GM19372 (cell line): Measurements from ENCODE around the gene SIVA1.

Experiments
- ATAC-seq: cut with Tn5 transposase; IDR thresholded peaks from one replicate; pipeline ENCODE4 v1.9.1; 2021; ENCODE audit warnings: mild to moderate bottlenecking, low read depth, moderate library complexity; ENCODE audit not compliant: unreplicated experiment

SIVA1 gene

DNA sequence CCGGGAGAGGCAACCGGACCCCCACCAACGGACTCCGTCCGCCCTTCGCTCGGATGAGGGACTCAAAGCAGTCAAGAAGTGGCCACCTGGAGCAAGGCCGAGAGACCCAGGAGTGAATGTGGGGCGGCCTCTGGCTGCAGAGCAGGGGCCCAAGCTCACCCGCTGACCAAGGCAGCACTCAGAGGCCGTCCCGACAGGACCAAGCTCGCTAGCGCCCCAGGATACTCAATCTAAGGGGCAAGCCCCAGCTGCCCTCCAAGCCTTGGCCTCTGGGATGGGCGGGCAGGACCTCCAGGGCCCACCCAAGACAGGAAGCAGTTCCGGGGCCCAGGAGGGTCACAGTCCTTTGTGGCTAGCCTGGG, 41.7 kb downstream of the SIVA1 start:
- ATAC-seq: no peak

DNA sequence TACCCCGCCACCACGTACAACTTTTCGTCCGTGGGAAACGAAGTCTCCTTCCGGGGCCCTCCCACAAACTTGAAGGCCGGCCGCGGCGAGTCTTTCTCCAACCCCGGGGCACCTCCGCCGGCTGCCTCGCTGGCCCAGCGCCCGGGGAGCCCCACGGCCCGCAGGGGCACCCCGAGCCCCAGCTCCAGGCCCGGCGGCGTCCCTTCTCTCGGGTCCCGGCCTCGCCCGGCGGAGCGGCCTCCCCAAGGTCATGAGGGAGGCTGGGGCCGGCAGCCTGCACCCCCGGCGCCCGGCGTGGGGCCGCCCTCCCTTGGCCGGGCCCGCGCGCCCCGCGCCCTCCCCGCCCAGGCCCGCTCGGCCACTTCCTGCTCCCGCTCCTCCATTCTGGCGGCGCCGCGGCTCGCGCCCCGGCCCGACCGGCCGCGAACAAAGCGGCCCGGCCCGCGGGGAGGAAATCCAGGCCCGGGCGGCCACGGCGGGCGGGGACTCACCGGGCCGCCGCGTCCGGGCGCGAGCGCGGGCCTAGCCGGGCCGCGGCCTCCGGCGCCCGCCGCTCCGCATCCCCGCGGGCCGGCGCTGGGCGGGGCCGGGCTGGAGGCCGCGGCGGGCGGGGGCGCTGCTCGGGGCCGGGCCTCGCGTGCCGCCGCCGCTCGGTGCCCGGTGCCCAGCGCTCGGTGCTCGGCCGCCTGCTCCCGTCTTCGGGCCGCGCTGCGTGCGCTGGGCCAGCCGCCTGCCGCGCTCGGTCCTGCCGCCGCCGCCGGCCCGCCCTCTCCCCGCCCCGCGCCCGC, 42.2 kb downstream of the SIVA1 start, which contains the start of gene AKT1:
AKT1 (minus strand) TSS at position 756 of the 788 bp plus-strand sequence. CDS start 3,105 bp downstream, outside the sequence.
- ATAC-seq: peak; percentile 43

DNA sequence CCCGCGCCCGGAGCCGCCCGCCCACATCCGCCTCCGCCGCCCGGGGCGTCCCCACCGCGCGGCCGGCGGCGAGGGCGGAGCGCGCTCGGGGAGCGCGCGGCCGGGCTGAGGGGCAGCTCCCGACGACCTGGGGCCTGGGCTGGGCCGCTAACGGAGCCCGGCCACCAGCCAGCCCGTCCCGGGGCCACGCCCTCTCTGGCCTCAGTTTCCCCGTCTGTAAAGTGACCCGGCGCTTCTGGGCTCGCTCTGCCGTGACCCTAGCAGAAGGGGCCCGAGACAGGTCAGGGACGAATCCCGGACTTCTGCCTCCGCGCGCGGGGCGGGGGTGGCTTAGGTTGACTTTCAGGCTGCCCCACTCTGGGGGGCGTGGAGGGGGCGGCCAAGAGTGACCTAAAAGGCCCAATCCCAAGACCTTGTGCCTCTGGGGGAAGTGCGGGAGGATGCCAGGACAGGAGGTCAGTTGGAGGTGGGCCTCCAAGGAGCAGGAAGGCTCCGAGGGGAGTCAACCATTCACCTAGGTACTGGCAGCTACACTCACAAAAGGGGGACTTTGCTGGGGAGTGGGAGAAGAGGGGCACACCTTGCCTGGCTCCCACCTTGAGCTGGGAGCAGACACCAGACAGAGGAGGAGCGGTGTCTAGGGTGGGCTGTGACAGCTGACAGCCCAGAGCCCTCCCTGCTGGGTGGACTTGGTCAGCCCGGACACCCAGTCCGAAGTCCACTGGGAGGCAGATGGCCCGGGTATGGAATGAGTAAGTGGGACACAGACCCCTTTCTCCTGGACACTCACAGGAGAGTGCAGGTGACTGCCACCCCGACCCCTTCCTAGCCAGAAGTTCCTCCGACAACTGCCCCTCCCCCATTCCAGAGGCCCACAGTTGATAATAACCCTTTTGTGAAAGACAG, 43.1 kb downstream of the SIVA1 start:
- ATAC-seq: peak; percentile 3

DNA sequence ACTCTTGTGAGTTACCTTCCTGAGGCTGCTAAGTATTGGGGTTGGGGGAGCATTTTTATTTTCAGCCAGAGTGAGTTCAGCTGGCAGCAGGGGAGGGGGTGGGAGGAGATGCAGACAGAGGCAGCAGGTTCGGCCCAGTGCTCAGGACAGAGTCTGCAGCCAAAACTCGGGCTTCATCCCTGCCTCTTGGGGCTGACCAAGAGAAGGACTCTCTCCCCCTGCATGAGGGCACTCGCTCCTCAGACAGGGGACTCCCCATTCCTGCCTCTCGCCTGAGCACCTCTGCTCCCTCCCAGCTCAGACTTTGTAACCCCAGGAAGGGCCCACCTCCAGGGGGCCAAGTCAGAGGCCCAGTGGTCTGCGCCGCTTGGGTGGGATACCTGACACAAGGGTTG, 43.7 kb downstream of the SIVA1 start:
- ATAC-seq: no peak

DNA sequence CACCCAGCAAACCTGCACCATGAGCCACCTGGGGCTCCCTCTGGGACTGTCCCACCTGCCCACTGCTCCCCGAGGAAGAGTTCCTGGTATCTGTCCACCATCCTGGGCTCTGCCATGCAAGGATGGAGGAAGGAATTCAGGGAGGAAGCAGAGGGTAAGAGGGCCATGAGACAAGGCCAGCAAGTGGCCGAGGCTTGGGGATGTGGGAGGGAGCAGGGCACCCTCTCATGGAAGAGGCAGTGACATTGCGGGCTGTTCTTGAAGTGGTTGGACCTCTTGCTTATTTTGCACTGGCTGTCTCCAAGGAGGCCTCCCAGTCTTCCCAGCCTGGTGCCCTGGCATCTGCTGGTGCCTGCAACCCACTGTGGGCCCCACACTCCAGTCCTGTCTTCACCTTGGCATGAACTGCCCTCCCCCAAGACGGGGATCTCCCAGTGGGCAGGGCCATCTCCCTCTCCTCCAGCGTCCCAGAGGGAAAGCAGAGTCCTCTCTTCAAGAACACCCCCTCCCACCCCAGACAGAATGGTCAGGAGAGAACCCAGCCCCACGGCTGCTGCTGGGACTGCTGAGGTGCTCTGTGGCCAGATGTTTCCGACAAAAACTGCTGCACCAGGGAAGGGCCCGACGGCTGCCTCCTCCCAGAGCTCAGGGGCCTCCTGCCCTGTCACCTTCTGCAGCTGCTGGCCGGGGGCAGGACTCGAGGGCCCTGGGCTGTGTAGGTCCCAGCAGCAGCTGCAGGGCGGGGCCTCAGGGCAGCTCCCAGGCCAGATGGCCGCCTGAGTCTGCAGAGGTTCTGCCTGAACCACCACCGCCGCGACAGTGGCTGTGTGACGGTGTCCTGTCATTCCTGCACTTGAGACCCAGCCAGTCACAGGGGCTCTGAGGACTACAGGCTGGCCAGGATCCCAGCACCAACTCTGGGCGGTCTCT, 44.4 kb downstream of the SIVA1 start:
- no peak for ATAC-seq

DNA sequence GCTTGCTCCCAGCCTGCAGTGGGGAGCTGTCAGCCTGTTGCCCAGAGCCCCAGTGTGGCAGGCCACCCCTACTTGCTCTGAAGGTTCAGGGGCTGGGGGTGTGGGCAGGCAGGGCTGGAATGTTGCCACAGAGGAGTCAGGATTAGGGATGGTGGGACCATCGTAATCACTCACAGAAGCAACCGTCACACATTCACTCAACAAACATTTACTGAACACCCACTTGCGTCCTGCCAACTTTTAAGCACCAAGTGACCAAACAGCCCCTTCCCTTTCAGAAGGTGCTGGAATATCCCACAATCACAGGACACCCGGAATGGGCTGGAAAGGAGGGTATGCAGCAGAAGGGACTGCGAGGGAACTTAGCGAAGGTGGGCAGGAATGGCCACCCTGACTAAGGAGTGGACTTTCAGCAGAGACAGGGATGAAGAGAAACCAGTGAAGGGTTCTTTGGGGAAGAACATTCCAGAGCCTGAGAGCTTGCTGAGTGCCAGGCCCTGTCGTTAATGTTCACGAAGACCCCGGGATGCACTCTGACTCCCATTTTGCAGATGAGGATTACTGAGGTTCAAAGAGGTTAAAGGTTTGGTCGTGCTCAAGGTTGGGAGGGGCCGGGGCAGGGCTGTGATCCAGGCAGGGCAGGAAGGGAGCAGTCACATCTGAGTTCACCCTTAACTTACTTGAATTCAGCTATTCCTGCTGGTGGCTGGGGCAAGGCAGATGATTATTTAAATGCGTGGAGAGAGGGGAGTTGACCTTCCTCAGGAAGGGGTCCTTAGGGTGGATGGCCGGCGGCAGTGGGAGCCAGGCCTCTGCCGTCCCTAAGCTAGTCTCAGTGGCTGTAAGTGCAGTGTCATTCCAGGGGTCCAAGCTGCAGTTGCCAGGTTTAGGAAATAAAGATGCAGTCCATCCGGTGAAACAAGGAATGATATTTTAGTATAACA, 45.6 kb downstream of the SIVA1 start:
- ATAC-seq: no peak

DNA sequence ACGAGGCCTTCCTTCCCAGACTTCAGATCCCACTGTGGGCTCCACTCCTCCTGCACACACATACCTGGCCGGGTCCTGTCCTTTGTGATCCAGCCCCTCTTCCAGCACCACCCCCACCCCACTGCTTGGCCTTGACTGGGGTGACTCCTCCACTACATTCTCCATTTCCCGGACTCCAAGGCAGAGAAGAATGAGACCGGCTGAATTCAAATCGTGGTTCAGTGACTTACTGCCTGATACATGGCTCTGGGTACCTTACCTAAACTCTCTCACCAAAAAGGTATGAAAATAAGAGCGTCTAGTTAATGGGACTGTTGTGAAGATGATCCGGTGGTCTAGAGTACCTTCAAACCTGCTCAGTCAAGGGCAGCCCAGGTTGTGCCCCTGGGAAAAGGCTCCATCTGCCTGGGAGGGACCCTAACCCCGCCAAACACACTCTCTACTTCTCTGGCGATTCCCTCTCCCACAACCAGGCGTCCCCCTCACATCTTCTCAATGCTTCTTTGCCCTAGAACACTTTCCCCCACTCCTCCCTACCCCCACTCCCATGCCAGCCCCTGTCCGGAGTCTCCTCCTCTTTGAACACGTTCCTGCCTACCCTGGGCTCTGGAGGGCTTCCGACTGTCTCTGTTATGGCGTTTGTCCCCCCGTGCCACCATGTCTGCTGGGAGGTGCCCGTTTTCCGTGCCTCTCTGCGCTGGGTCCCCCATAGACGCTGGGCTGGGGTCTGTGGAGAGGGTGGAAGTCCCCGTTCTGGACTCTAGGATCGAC, 46.5 kb downstream of the SIVA1 start:
- no peak for ATAC-seq

DNA sequence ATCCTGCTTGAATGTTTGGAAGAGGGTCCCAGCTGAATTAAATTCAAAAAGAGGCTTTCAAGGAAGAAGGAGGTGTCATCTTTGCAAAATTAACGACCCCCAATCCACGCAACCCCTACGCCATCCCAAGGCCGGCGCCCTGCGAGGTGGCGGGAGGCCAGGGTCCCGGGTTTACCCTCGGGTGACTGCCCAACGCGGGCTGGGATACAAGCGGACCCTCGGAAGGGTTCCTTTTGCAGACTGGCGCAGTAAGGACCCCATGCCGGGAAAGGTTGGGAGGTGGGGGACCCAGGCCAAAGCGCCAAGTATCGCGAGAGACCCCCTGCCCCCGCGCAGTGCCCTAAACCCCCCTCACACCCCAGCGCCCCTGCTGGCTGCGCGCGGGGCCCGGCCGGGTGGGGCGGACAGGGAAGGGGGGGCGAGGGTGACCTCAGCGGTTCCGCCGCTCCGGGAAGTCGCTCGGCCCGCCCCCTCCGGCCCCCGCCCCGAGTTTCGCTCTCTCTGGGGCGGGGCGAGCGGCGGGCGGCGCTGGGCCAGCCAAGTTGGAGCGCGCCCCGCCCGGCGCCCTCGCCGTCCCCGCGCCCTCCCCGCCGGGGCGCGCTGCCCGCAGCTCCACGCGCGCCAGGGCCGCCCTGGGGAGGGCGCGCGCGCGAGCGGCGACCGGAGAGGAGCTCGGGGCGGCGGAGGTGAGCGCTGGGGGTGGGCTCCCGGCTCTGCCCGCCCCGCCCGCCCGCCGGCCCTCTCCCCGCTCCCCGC, 47.2 kb downstream of the SIVA1 start:
- ATAC-seq: peak; percentile 62

DNA sequence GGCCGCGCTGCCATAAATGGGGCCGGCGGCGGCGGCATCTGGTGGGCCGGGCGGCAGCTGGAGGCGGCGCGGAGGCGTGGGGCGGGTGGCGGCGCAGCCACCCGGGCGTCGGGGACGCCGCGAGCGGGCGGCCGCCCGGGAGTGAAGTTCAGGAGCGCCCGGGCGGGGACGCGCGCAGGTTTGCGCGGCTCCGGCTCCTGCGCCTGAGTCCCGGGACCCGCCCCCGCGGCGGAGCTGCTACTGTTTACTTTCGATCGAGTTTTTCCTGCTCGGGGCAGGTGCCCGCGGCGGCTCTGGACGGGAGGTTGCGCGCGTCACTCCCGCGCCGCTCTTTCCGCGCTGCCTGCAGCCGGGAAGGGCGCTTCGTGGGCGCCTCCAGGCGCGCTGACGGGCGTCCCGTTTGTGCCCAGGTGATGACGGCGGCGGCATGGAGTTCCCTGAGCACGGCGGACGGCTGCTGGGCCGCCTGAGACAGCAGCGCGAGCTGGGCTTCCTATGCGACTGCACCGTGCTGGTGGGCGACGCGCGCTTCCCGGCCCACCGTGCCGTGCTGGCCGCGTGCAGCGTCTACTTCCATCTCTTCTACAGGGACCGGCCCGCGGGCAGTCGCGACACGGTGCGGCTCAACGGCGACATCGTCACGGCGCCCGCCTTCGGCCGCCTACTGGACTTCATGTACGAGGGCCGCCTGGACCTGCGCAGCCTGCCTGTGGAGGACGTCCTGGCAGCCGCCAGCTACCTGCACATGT, 48.0 kb downstream of the SIVA1 start, which contains the start of gene ZBTB42:
ZBTB42 (plus strand) TSS at position 331 of the 749 bp plus-strand sequence; CDS start at position 428, 97 bp downstream.
- peak; percentile 39 for ATAC-seq

DNA sequence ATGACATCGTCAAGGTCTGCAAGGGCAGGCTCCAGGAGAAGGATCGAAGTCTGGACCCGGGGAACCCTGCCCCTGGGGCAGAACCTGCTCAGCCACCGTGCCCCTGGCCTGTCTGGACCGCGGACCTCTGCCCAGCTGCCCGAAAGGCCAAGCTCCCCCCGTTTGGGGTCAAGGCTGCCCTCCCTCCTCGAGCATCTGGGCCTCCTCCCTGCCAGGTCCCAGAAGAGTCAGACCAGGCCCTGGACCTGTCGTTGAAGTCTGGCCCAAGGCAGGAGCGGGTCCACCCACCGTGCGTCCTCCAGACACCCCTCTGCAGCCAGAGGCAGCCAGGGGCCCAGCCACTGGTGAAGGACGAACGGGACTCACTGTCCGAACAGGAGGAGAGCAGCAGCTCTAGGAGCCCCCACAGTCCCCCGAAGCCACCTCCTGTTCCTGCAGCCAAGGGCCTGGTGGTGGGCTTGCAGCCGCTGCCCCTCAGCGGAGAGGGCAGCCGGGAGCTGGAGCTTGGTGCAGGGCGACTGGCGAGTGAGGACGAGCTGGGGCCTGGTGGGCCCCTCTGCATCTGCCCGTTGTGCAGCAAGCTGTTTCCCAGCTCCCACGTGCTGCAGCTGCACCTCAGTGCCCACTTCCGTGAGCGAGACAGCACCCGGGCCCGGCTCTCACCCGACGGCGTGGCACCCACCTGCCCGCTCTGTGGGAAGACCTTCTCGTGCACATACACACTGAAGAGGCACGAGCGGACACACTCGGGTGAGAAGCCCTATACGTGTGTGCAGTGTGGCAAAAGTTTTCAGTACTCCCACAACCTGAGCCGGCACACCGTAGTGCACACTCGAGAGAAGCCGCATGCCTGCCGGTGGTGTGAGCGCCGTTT, 48.8 kb downstream of the SIVA1 start:
- ATAC-seq: no peak

DNA sequence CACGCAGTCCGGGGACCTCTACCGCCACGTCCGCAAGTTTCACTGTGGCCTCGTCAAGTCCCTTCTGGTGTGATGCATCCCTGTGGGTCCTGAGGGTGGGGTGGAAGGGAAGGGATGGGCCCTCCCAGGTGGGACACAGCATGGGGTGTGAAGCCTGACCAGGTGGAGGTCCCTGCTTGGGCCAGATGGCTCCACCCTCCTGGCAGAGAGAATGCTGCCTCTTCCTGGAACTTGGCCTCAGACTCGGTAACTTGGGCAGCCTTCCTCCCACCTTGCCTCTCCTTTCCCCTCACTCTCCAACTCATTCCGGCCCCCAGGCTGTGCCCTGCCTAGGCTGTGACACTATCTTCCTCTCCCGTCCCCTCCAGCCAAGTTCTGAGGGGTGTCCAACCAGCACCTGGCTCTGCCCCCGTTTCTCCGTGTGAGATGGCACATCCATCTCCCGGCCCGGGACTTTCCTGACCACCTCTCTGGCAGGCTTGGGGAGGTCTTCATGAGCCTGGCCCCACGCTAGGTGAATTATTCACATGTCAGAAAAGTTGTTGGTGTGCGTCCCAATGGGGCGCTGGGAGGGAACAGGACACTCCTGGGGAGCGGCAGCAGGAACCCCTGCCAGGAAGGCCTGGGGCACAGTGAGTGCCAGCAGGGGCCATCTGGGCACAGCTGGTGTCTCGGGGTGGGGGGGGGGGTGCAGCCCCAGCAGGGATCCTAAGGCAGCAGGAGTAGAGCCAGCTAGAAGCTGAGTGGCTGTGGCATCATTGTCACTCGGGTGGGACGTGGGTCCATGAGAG, 49.6 kb downstream of the SIVA1 start:
- ATAC-seq: no peak

DNA sequence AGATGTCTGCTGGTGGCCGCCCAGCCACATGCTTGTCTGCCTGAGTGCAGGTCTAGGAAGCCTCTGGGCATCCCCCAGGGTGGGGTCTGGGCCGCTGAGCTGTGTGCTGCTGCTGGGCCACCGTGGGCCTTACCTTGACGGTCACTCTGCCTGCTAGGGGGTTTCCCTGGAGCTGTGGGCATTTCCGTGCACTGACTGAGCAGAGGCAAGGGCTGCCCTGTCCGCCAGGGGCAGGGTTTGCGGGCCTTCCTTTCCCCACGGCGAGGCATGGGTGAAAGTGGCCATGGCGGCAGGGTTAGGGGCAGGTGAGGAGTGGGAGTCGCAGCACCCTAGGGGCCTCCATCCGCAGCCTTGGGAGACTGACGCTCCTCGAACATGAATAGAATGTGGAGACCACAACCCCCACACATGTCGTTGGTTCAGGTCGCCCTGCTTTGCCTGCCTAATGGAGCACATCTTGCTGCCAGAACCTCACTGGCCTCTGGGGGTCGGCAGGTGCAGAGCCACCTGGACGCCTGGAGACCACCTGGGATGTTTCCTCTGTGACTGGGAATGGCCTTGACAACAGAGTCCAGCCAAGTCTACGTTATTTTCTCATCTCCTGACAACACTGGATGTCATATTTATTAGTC, 50.4 kb downstream of the SIVA1 start:
- ATAC-seq: no peak

DNA sequence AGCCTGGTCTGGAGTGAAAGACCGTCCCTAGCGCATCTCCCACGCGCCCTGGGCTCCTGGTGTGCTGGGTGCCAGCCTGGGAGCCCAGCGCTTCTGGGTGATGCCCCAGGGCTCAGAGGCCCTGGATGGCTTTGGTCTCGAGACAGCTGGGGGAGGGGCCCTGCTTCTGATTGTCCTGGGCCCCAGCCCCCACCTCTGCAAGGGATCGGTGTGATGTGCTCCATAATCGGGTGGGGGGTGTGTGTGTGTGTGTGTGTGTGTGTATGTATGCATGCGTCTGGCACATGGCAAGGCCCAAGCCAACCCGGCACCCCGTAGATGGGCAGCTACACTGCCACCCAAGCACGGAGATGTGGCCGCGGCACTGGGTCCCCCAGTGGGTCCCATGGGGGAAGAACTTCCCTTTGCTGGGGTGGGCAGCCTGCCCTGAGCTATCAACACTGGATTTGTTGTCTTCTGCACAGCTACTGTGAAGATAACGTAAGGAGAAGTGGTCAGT, 51.0 kb downstream of the SIVA1 start:
- ATAC-seq: no peak

DNA sequence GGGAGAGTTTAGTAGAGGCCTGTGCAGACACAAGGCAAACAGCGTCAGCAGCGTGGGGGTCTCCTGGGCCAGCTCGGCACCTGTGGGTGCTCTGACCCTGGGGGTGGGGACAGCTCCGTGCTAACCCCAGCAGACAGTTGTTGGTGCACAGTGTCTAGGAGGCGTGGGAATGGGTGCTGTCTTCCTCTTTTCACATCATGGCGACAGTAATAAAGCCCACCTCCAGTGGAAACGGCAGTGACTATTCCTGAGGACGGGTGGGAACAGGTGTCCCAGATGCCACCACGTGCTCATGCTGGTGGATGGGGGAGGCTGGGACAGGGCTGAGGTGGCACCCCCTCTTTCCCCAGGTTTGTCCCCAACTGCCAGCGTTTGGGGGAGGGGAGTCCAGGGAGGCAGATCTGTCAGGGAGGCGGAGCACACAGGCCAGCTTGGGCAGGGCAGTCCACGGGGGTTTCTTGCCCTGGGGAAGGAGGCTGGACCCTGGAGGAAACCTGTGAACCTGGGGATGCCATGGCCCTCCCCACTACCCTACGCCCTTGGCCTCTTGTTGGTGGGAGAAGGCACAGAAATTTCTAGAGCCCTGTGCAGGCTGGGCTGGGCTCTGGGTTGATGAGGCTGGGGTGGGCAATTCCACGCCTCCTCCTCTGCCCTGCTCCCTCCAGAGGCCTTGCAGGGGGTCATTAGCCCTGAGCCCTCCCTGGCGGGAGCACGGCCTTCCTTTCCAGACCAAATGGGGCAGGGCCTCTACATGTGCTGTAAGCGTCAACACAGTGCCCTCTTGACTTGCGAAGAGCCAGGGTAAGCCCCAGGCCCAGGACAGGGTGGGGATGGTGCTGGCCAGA, 51.8 kb downstream of the SIVA1 start:
- no peak for ATAC-seq
